ENCODE data around the gene PRICKLE2. TPM values are rescaled to one million over a fixed set of nuclear protein-coding genes. Genes with fewer than 3 reads are reported as not detected.

Gene PRICKLE2
- total RNA-seq, 1 donor from 2014 or later, result 84.4 TPM

- Histone ChIP-seq H3K4me1 (ENCODE audit: insufficient read depth, low read length) (peaks cover 44% of the 10 kb centered on the region), H3K27me3 (ENCODE audit: insufficient read depth, low read length) (no peaks in the 10 kb centered on the region), H3K4me2 (ENCODE audit: low read length) (peak overlapping the region; percentile 93), H3K27ac (ENCODE audit: low read depth, low read length) (peak overlapping the region; percentile 98), H2AFZ (ENCODE audit: low read depth, low read length) (no peak overlapping the region), H3K9me3 (ENCODE audit: insufficient read depth, low read depth, low read length) (no peaks in the 10 kb centered on the region), H3K4me3 (ENCODE audit: insufficient read depth, low read depth, low read length) (peak overlapping the region; percentile 70), H3K79me2 (ENCODE audit: insufficient read depth, low read length) (peaks cover 94% of the 10 kb centered on the region), H4K20me1 (ENCODE audit: insufficient read depth, low read length) (no peaks in the 10 kb centered on the region), H3K36me3 (ENCODE audit: insufficient read depth, low read length) (no peaks in the 10 kb centered on the region), H3K9ac (ENCODE audit: low read length) (peak overlapping the region; percentile 96)
- H3K27me3 Mint-ChIP-seq (ENCODE audit: low read depth, unreplicated experiment), result no peaks in the 10 kb centered on the region
- H3K36me3 Mint-ChIP-seq (ENCODE audit: low read depth, unreplicated experiment), result peaks cover 16% of the 10 kb centered on the region
- H3K27ac Mint-ChIP-seq (ENCODE audit: unreplicated experiment), result peak overlapping the region; percentile 94
- FAIRE-seq, result no peak
- H3K4me1 Mint-ChIP-seq (ENCODE audit: low read depth, unreplicated experiment), result peaks cover 79% of the 10 kb centered on the region
- DNase-seq (ENCODE audit: low read depth), result no peak
- TF ChIP-seq CTCF (IDR thresholded peaks at IDR 0.05; ENCODE audit: insufficient read depth, low read depth, low read length) (peak; percentile 13), EZH2 (IDR thresholded peaks at IDR 0.05; ENCODE audit: insufficient read depth, low read length) (no peak)
- no peaks in the 10 kb centered on the region for H3K9me3 Mint-ChIP-seq (ENCODE audit: unreplicated experiment)
- peak overlapping the region; percentile 82 for H3K4me3 Mint-ChIP-seq (ENCODE audit: unreplicated experiment)
Observed at GRCh38 chr3:64225695-64226499, 631 bp upstream of the PRICKLE2 start.

- H3K36me3 ChIP-seq (ENCODE audit: insufficient read depth, low read length), result no peaks in the 10 kb centered on the region
- H3K9ac ChIP-seq (ENCODE audit: low read length), result peak overlapping the region; percentile 96
- H4K20me1 ChIP-seq (ENCODE audit: insufficient read depth, low read length), result peaks cover 12% of the 10 kb centered on the region
- H3K9me3 ChIP-seq (ENCODE audit: insufficient read depth, low read depth, low read length), result no peaks in the 10 kb centered on the region
- H3K27ac Mint-ChIP-seq (ENCODE audit: unreplicated experiment), result peak overlapping the region; percentile 94
- H2AFZ ChIP-seq (ENCODE audit: low read depth, low read length), result no peak overlapping the region
- H3K4me1 ChIP-seq (ENCODE audit: insufficient read depth, low read length), result peaks cover 50% of the 10 kb centered on the region
- H3K27ac ChIP-seq (ENCODE audit: low read depth, low read length), result peak overlapping the region; percentile 98
- H3K4me3 Mint-ChIP-seq (ENCODE audit: unreplicated experiment), result peak overlapping the region; percentile 82
- H3K4me1 Mint-ChIP-seq (ENCODE audit: low read depth, unreplicated experiment), result peaks cover 84% of the 10 kb centered on the region
- H3K79me2 ChIP-seq (ENCODE audit: insufficient read depth, low read length), result peaks cover 100% of the 10 kb centered on the region
- no peaks in the 10 kb centered on the region for H3K27me3 Mint-ChIP-seq (ENCODE audit: low read depth, unreplicated experiment)
- no peaks in the 10 kb centered on the region for H3K27me3 ChIP-seq (ENCODE audit: insufficient read depth, low read length)
- H3K36me3 Mint-ChIP-seq (ENCODE audit: low read depth, unreplicated experiment), result peaks cover 13% of the 10 kb centered on the region
- no peaks in the 10 kb centered on the region for H3K9me3 Mint-ChIP-seq (ENCODE audit: unreplicated experiment)
- peak; percentile 63 for FAIRE-seq
- H3K4me2 ChIP-seq (ENCODE audit: low read length), result peak overlapping the region; percentile 93
- DNase-seq (ENCODE audit: low read depth), result peak; percentile 26
- H3K4me3 ChIP-seq (ENCODE audit: insufficient read depth, low read depth, low read length), result peak overlapping the region; percentile 70
- TF ChIP-seq EZH2 (IDR thresholded peaks at IDR 0.05; ENCODE audit: insufficient read depth, low read length), result no peak
- no peak for TF ChIP-seq CTCF (IDR thresholded peaks at IDR 0.05; ENCODE audit: insufficient read depth, low read depth, low read length)
Observed at GRCh38 chr3:64223791-64224745, 1.2 kb downstream of the PRICKLE2 start.
